Left ventricle myocardium superior (tissue), 1 donor: ENCODE data around the gene HMGCL. TPM values are rescaled to one million over a fixed set of nuclear protein-coding genes. Genes with fewer than 3 reads are reported as not detected.
"Not testable (repeated sequence)": the region's sequence is repeated elsewhere in the genome, so short reads cannot be mapped to it uniquely, and the experiment has no call there.

ENCODE experiments used
- ATAC-seq: fragments of 200-7000 bp; cut with Tn5 transposase; one replicate; pipeline ENCODE4 v1.9.1; 2020; ENCODE audit warnings: mild to moderate bottlenecking, moderate library complexity
- DNase-seq: peaks from one replicate; pipeline ENCODE4 v3.0.0-alpha.2; 2020
- intact Hi-C: fragments of 100-400 bp; cut with micrococcal nuclease; formaldehyde crosslinking; loops from one replicate; pipeline ENCODE4 v1.11.0; 2022
- total RNA-seq: library from RNA; stranded (reverse); fragmentation: NEBNext Ultra II Directional; extraction: Animal tissue kit (Norgen Biotek cat#: 25700); gene quantifications from one replicate; pipeline ENCODE4 v1.2.1, GENCODE V29; 2021
- donor health status: DM: no; HTN: yes; CAD: no; lungs with severe emphysema.

The HMGCL gene
- total RNA-seq, 1 donor from 2014 or later = 33.5 TPM

GRCh38 chr1:23836037-23836436 is 10.8 kb upstream of the HMGCL start:
- intact Hi-C loops = no loop called here
- DNase-seq (no peak), ATAC-seq (no peak)

DNA sequence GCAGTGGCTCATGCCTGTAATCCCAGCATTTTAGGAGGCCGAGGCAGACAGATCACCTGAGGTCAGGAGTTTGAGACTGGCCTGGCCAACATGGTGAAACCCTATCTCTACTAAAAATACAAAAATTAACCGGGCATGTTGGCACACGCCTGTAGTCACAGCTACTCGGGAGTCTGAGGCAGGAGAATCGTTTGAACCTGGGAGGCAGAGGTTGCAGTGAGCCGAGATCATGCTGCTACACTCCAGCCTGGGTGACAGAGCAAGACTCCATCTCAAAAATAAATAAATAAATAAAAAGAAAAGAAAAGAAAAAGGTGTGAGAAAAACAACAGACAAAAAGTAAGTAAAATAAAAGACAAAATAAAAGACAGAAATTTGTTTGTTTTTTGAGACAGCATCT is 8.9 kb upstream of the HMGCL start:
- ATAC-seq, DNase-seq, intact Hi-C loops: not testable (repeated sequence)

- no peak for DNase-seq
- ATAC-seq = no peak
- intact Hi-C loops = no loop called here
These were observed 2.5 kb upstream of the HMGCL start for GRCh38 chr1:23827717-23828116.

GRCh38 chr1:23826590-23826989 is 1.4 kb upstream of the HMGCL start:
- intact Hi-C loops, DNase-seq, ATAC-seq: not testable (repeated sequence)

- ATAC-seq (no peak), DNase-seq (no peak)
- intact Hi-C loops = no loop called here
These were observed 713 bp upstream of the HMGCL start for GRCh38 chr1:23825762-23826522.

DNA sequence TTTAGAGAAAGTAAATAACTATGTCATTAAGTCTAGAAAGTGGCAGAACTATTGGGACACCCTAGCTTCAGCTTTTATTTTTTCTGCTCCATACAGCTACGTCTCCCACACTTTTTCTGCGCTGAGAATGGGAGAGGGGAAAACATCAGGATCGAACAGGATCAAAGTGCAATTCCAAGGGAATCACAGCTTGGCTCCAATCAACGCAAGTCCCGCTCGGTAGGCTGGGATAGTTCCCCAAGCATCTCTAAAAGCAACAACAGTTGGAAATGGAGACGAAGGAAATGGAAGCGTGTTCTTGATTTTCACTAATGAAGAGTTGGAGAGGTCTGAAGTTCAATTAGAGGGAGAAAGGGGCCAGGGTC is 536 bp downstream of the HMGCL start:
- intact Hi-C loops = no loop called here
- ATAC-seq (no peak), DNase-seq (no peak)

GRCh38 chr1:23823767-23824166 is 1.5 kb downstream of the HMGCL start:
- intact Hi-C loops = no loop called here
- no peak for ATAC-seq
- no peak for DNase-seq

DNA sequence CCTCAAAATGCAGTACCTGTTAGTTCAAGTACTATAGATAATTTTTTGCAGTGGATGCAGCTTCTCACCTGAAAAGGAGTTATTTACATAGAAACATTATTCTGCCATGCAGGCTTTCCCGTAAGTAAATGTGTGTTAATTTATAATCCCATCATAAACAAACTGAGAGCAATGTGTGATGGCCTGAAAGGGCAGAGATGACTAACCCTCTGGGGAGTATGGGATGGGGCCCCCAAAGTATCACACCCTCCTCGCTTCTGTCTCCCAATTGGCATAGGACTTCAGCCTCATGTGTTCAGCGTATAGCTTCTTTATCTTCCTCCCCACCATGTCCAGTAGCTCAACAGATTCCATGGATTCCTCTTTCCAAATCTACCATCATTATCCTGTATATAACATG is 7.6 kb downstream of the HMGCL start:
- ATAC-seq (no peak), DNase-seq (no peak)
- intact Hi-C loops = no loop called here

DNA sequence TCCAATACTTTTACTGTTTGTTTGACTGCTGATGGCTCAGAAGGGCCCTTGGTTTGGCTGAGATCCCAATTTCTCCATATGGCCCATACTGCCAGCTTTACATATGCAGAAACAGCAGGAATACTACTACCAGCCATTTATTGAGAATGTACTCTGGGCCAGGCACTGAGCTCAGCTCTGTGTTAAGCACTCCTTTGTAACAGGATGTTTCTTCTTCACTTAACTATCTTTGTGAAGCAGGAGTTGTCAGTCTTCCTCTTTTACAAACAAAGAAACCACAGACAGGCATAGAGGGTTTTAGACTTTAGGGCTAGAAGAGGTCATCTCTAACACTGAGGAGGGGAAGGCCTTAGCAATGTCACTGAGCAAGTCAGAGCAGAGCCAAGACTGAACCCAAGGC is 8.3 kb downstream of the HMGCL start:
- intact Hi-C loops = no loop called here
- DNase-seq = no peak
- no peak for ATAC-seq

- intact Hi-C loops = no loop called here
- no peak for ATAC-seq
- no peak for DNase-seq
These were observed 8.9 kb downstream of the HMGCL start for GRCh38 chr1:23816361-23816760.

DNA sequence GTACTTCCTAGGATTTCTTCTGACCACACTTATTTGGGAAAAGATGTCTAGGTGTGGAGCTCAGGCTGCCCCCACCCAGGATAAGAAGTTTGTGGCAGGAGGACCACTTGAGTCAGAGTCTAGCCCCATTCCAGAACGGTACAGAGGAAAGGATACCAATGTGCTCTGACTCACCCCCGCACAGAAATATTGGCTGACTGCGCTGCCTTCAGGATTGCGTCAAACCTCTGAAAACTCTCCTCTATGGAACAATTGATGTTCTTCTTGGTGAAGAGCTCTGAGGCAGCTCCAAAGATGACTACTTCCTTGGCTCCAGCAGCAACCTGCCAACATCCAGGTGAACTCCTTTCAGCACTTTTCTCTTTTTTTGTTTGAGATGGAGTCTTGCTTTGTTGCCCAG is 11.2 kb downstream of the HMGCL start:
- intact Hi-C loops = no loop called here
- ATAC-seq (no peak), DNase-seq (no peak)

- ATAC-seq (peak; percentile 74), DNase-seq (no peak)
These were observed 14.2 kb downstream of the HMGCL start for GRCh38 chr1:23810818-23811540.

DNA sequence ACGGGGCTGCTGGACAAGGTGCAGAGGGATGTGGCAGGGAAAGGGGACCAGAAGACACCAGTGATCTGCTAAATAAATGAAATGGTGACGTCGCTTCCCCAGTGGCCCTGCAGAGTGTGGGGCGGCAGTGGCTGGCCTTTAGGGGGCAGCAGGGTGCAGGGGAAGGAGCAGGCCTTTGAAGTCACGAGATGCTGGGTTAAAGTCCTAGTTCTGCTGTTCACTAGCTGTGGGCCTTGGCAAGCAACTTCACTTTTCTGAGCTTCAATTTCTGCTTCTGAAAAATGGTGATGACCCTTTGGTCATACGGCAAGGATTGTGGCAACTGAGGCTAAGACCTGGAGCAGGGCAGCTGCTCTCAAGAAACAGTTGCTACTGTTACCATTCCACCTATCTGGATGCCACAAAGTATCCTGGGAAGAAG is 15.5 kb downstream of the HMGCL start:
- intact Hi-C loops = no loop called here
- DNase-seq (peak; percentile 82), ATAC-seq (peak; percentile 89)

More at GRCh38 chr1:23810818-23811540, 14.2 kb downstream of the HMGCL start:
- intact Hi-C loops = no loop called here

GRCh38 chr1:23807453-23807852 is 17.8 kb downstream of the HMGCL start:
- DNase-seq (no peak), ATAC-seq (no peak)
- intact Hi-C loops = no loop called here

DNA sequence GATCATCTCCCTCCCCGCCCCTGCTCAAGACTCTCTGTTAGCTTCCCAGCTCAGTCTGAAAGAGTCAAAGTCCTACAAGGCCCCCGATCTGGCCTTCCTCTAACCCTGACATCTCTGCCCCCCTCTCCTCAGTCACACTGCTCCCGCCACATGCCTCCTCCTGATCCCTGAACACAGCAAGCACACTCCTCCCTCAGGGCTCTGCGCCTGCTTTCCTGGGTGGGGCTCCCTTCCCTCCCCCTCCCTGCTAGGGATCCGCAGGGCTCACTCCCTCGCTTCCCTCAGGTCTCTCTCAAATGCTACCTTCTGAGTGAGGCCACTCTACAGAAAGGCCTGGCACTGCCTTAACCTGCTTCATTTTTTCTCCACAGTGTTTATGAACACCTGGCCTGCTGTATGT is 18.9 kb downstream of the HMGCL start:
- intact Hi-C loops = no loop called here
- ATAC-seq = no peak
- no peak for DNase-seq

GRCh38 chr1:23805025-23805424 is 20.2 kb downstream of the HMGCL start:
- DNase-seq = no peak
- intact Hi-C loops = no loop called here
- no peak for ATAC-seq

DNA sequence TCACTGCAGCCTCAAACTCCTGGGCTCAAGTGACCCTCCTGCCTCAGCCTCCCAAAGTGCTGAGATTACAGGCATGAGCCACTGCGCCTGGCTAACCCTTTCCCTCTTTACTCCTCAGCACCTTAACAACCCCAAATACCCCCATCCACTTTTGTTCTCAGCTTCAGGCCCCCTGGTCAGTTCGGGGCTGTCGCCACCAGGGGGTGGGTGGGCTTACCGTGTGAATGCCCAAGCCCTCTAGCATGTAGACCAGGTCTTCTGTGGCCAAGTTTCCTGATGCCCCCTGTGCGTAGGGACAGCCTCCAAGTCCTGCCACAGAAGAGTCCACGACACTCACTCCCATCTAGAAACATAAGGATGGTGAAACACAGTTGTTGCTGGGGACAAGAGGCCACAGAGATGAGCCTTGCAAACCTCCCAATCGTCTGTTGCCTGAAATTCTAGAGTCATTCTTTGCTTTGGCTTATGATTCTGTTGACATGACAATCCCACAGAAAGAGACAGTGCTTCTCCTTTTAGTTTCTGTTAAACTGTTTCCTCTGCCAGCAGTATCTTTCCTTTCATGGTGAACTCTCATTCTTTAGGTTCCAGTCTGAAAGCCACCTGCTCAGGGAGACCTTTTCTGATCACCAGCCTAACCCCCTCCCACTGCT is 20.9 kb downstream of the HMGCL start:
- ATAC-seq = no peak
- intact Hi-C loops = no loop called here
- no peak for DNase-seq

DNA sequence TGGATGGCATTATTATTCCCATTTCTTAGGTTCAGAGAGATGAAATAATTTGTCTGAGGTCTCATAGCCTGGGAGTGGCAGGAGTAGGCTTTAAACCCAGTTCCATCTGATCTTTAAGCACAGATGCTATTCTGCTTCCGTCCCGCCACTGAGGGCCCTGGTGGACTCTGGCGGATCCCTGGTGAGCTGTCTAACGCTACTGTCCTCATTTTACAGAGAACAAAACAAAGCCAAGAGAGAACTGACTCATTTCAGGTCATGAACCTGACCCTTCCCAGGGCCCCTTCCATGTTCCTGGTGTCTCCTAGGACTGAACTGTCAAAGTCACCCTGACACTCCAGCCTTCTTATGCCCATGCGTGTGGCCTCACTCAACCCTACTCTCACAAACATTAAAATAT is 21.6 kb downstream of the HMGCL start:
- intact Hi-C loops = no loop called here
- no peak for ATAC-seq
- no peak for DNase-seq

DNA sequence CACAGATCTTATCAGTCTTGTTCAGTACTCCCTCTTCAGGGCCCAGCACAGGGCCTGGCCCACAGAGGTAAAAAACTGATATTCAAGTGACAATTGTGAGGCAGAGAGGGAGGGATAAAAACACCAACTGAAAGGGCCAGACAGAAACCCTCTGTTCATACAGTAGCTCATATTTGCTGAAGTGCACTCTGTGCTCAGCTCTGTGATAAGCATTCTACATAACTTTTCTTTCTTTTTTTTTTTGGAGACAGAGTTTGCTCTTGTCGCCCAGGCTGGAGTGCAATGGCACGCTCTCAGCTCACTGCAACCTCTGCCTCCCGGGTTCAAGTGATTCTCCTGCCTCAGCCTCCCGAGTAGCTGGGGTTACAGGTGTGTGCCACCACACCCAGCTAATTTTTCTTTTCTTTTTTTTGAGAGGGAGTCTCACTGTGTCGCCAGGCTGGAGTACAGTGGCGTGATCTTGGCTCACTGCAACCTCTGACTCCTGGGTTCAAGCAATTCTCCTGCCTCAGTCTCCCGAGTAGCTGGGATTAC is 22.4 kb downstream of the HMGCL start:
- DNase-seq, intact Hi-C loops, ATAC-seq: not testable (repeated sequence)

GRCh38 chr1:23801876-23802275 is 23.4 kb downstream of the HMGCL start:
- intact Hi-C loops = no loop called here
- DNase-seq (no peak), ATAC-seq (no peak)
